ENCODE measurements around the gene CTSF.

CTSF gene

GRCh38 chr11:66532784-66533183, 35.6 kb downstream of the CTSF start:
- DNase-seq (ENCODE audit: low spot score), result no peak

DNA sequence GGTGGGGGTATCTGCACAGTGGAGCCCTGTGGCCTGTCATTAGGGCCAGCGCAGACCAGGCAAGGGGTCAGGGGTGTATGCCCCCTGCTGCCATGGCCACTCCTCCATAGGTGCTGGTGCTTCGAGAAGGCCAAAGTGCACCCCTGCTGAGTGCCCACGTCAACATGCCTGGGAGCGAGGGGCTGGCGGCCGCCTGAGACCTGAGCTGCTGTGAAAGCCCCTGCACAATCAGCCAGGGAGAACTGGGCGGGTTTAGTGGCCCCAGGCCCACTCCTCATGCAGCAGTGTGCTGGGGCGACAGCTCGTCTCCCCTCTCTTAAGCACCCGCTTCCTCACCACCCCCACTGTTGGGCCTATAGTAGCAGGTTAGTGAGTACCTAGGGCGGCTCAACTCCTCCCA, 36.6 kb downstream of the CTSF start:
- DNase-seq (ENCODE audit: low spot score), result no peak

- DNase-seq (ENCODE audit: low spot score), result no peak
Observed at GRCh38 chr11:66530927-66531709, 37.3 kb downstream of the CTSF start.

- DNase-seq (ENCODE audit: low spot score), result no peak
Observed at GRCh38 chr11:66529655-66530054, 38.8 kb downstream of the CTSF start.

DNA sequence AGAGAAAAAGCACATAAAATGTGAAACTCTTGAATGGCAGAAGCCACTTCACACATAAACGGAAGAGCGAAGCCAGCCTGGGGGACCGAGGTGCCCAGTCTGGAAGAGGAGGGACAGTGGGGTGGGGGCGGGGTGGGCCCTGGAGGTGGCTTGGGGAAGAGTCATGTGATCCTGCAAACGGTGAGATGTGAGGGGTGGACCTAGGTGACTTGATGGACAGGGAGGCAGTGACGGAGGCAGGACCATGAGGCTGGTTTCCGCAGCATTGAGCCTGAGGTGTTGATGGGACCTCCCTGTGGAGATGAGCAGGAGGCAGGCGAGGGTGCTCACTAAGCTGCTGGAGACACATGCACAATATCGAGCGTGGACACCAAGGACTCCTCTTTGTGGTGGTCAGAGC, 39.3 kb downstream of the CTSF start:
- no peak for DNase-seq (ENCODE audit: low spot score)

DNA sequence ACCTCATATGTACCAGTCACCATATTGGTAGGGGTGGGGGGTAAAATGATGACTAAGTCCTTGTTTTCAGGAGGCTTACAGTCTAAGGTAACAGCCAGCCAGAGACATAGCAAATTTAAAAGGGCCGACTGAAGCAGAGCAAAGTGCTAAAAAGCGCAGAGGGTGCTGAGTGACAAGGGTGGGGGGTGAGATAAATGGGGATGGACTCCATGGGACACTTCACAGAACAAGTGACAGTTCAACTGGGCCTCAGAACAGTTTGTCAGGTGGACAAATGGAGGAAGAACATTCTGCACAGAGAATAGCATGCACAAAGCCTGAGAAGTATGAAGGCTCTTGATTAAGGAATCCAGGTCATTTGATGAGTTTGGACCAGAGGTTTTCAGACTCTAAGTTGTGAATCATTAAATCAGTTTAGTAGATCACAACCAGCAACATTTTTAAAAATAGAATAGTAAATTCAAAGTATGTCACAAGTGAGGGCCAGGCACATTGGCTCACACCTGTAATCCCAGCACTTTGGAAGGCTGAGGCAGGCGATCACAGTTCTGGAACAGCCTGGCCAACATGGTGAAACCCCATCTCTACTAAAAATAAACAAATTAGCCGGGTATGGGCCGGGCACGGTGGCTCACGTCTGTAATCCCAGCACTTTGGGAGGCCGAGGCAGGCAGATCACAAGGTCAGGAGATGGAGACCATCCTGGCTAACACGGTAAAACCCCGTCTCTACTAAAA, 43.9 kb downstream of the CTSF start:
- DNase-seq (ENCODE audit: low spot score), result no peak

- no peak for DNase-seq (ENCODE audit: low spot score)
Observed at GRCh38 chr11:66523611-66524010, 44.8 kb downstream of the CTSF start.

All from RKO (cell line).